GM12878 (cell line): Measurements from ENCODE around the gene NCKAP5. TPM values are rescaled to one million over a fixed set of nuclear protein-coding genes. Genes with fewer than 3 reads are reported as not detected.

ENCODE experiments used
- ATAC-seq: fragments of 200-7000 bp; cut with Tn5 transposase; 3 replicates; pipeline ENCODE4 v1.9.1; 2020; ENCODE audit warnings: mild to moderate bottlenecking, moderate library complexity
- BruUV-seq: library from RNA; stranded (reverse); fragments of 400-500 nt; replicated peaks from 2 replicates; lab custom pipeline; 2021; lab: Mats Ljungman, UMichigan
- CTCF ChIA-PET: fragments of 300-600 bp; sonication (Branson Sonifier 250); formaldehyde crosslinking; extraction: SDS; loops from one replicate; lab custom pipeline; 2021; ENCODE audit warnings: inconsistent platforms; lab: Yijun Ruan, JAX
- POLR2A ChIA-PET: fragments of 350-600 bp; formaldehyde crosslinking; extraction: SDS; loops from one replicate; lab custom pipeline; 2021; ENCODE audit warnings: inconsistent platforms; lab: Charles Lee
- RAD21 ChIA-PET: fragments of 300-600 bp; sonication (Branson Sonifier 250); formaldehyde crosslinking; loops from one replicate; lab custom pipeline; 2023; ENCODE audit warnings: antibody characterized with exemption; ENCODE audit not compliant: unreplicated experiment; lab: Charles Lee
- SMC1A ChIA-PET: fragments of 300-600 bp; sonication (Branson Sonifier 250); formaldehyde crosslinking; loops from one replicate; lab custom pipeline; 2023; ENCODE audit not compliant: unreplicated experiment, uncharacterized antibody; lab: Charles Lee
- DNase-seq: peaks from one replicate; pipeline ENCODE4 v3.0.0-alpha.2; 2011; ENCODE audit warnings: low read depth, low spot score
- FAIRE-seq: peaks from 3 replicates; lab custom pipeline; 2011; peaks lifted over from hg19 to GRCh38; lab: Jason Lieb, UNC
- H2AFZ ChIP-seq: 2 replicates; pipeline ENCODE4 v1.6.0; 2011; ENCODE audit warnings: low read depth, low read length, control low read depth; ENCODE audit not compliant: control insufficient read depth
- H3K27ac ChIP-seq: 2 replicates; pipeline ENCODE4 v1.5.1; 2011; ENCODE audit warnings: control low read depth; ENCODE audit not compliant: control insufficient read depth, insufficient read depth
- H3K27me3 ChIP-seq, 2 experiments: replicated peaks in 1 of 2; 2 replicates each; pipeline versions ENCODE4 v1.6.0 to v1.6.1; 2011; ENCODE audit warnings: low read length in 1 of 2; ENCODE audit not compliant: control insufficient read depth in 2 of 2, insufficient read depth in 2 of 2
- H3K36me3 ChIP-seq, 2 experiments: 2 replicates each; pipeline ENCODE4 v1.5.1; 2011; ENCODE audit warnings: low read length in 1 of 2; ENCODE audit not compliant: control insufficient read depth in 2 of 2, insufficient read depth in 2 of 2
- H3K4me1 ChIP-seq: 2 replicates; pipeline ENCODE4 v1.6.1; 2011; ENCODE audit warnings: mild to moderate bottlenecking, low read length, moderate library complexity, mixed read lengths; ENCODE audit not compliant: control insufficient read depth, insufficient read depth
- H3K4me2 ChIP-seq: 2 replicates; pipeline ENCODE4 v1.6.0; 2011; ENCODE audit warnings: control low read depth; ENCODE audit not compliant: control insufficient read depth, insufficient read depth
- H3K4me3 ChIP-seq: fragments of 200-600 bp; sonication (generic); 2 replicates; pipeline ENCODE4 v1.5.1; 2016
- H3K79me2 ChIP-seq: 2 replicates; pipeline ENCODE4 v1.6.0; 2011; ENCODE audit warnings: low read length; ENCODE audit not compliant: control insufficient read depth, insufficient read depth
- H3K9ac ChIP-seq: 2 replicates; pipeline ENCODE4 v1.8.0; 2011; ENCODE audit warnings: low read length, control low read depth, mixed read lengths; ENCODE audit not compliant: control insufficient read depth, insufficient read depth
- H3K9me3 ChIP-seq: replicated peaks from 3 replicates; pipeline ENCODE4 v1.5.1; 2011; ENCODE audit warnings: mild to moderate bottlenecking, low read length; ENCODE audit not compliant: control insufficient read depth, insufficient read depth
- H4K20me1 ChIP-seq: 2 replicates; pipeline ENCODE4 v1.6.0; 2011; ENCODE audit not compliant: control insufficient read depth, insufficient read depth
- ASH2L ChIP-seq: fragments of 300-600, 200-600 bp; sonication (generic); IDR thresholded peaks from 2 replicates; pipeline ENCODE4 v1.6.1; 2017; ENCODE audit warnings: low read depth, mild to moderate bottlenecking, borderline replicate concordance
- ATF7 ChIP-seq: fragments of 450-650 bp; IDR thresholded peaks from 2 replicates; pipeline ENCODE4 v1.6.1; 2016; ENCODE audit warnings: low read depth, mild to moderate bottlenecking
- CHD2 ChIP-seq: IDR thresholded peaks from 2 replicates; pipeline ENCODE4 v1.6.1; 2011; ENCODE audit warnings: low read depth, low read length, improper control_type of control experiment, borderline replicate concordance
- CREM ChIP-seq: IDR thresholded peaks from 2 replicates; pipeline ENCODE4 v1.6.1; 2014; ENCODE audit warnings: antibody characterized with exemption, low read depth
- IRF4 ChIP-seq: IDR thresholded peaks from 2 replicates; pipeline ENCODE4 v1.6.1; 2011; ENCODE audit warnings: low read depth, low read length
- KAT2A ChIP-seq: conservative IDR thresholded peaks from 2 replicates; pipeline ENCODE4 v1.6.1; 2011; ENCODE audit warnings: low read depth, low read length; ENCODE audit not compliant: control insufficient read depth
- KDM1A ChIP-seq: fragments of 200-600 bp; sonication (generic); IDR thresholded peaks from 2 replicates; pipeline ENCODE4 v1.6.1; 2016; ENCODE audit warnings: borderline replicate concordance
- MYB ChIP-seq: fragments of 150-350 bp; IDR thresholded peaks from 2 replicates; pipeline ENCODE4 v1.6.1; 2014; ENCODE audit warnings: mild to moderate bottlenecking, low read depth, low read length, borderline replicate concordance
- NFIC ChIP-seq: IDR thresholded peaks from 2 replicates; pipeline ENCODE4 v1.6.1; 2012; ENCODE audit warnings: low read depth, mild to moderate bottlenecking, inconsistent platforms, low read length, moderate library complexity
- NFYA ChIP-seq: IDR thresholded peaks from 2 replicates; pipeline ENCODE4 v1.6.1; 2011; ENCODE audit warnings: low read depth, mild to moderate bottlenecking, low read length, improper control_type of control experiment, borderline replicate concordance
- PML ChIP-seq: IDR thresholded peaks from 2 replicates; pipeline ENCODE4 v1.6.1; 2012; ENCODE audit warnings: low read length, inconsistent platforms
- RAD21 ChIP-seq: IDR thresholded peaks from 2 replicates; pipeline ENCODE4 v1.6.1; 2011; ENCODE audit warnings: mild to moderate bottlenecking, low read depth, low read length, moderate library complexity; ENCODE audit not compliant: insufficient read depth
- SMC3 ChIP-seq: IDR thresholded peaks from 2 replicates; pipeline ENCODE4 v1.6.1; 2011; ENCODE audit warnings: low read length, improper control_type of control experiment, borderline replicate concordance
- SREBF1 ChIP-seq: IDR thresholded peaks from 2 replicates; pipeline ENCODE4 v1.6.1; 2012; ENCODE audit warnings: mild to moderate bottlenecking, low read length
- TCF3 ChIP-seq: IDR thresholded peaks from 2 replicates; pipeline ENCODE4 v1.6.1; 2012; ENCODE audit warnings: low read depth, mild to moderate bottlenecking, low read length, borderline replicate concordance; ENCODE audit not compliant: insufficient read depth
- WGBS: methylation state at CpG from one replicate; pipeline ENCODE4 v1.1.6; 2016; ENCODE audit warnings: low lambda C conversion rate; ENCODE audit not compliant: insufficient replicate concordance, insufficient coverage; ENCODE audit errors: missing lambda C conversion rate; 5-methylcytosine and 5-hydroxymethylcytosine counted together
- in situ Hi-C: fragments of 300-500 bp; cut with MboI; formaldehyde crosslinking; loops from 9 replicates; pipeline ENCODE4 v1.14.3; 2018; ENCODE audit warnings: mixed read lengths
- intact Hi-C: fragments of 100-400 bp; cut with micrococcal nuclease; formaldehyde crosslinking; loops from one replicate; pipeline ENCODE4 v1.14.2; 2022; ENCODE audit not compliant: unreplicated experiment
- polyA plus RNA-seq, 11 experiments: library from polyadenylated mRNA; depleted of rRNA in 4 of 11; unstranded in 6 of 11; stranded (reverse) in 5 of 11; fragments of >200 nt; fragmentation: Nextera tagmentation in 4 of 11; fragmentation: Illumina TruSeq in 1 of 11; extraction: Ambion mirVana in 4 of 11; extraction: Trizol in 1 of 11; gene quantifications; 1 replicate in 1 of 11; 2 replicates in 10 of 11; pipeline versions ENCODE4 v1.2.1 to v1.2.3, GENCODE V29; 2011 to 2016; ENCODE audit warnings: inconsistent platforms in 2 of 11, missing spikeins in 2 of 11, low read depth in 1 of 11
- total RNA-seq, 4 experiments: library from RNA; depleted of rRNA in 3 of 4; stranded (reverse); fragments of >200 nt in 3 of 4; fragmentation: Illumina TruSeq in 1 of 4; extraction: Trizol in 1 of 4; gene quantifications; 2 replicates each; pipeline versions ENCODE4 v1.2.1 to v1.2.3, GENCODE V29; 2013 to 2021
- TF ChIP-seq, protein P1 (sequence below): fragments of 450-650 bp; IDR thresholded peaks from 2 replicates; pipeline ENCODE4 v1.6.1; 2016; ENCODE audit warnings: mild to moderate bottlenecking
- TF ChIP-seq, protein P2 (sequence below): fragments of 450-650 bp; IDR thresholded peaks from 2 replicates; pipeline ENCODE4 v1.6.1; 2017; ENCODE audit warnings: mild to moderate bottlenecking, low read depth, inconsistent platforms; ENCODE audit not compliant: poor library complexity, severe bottlenecking

NCKAP5 gene
- total and polyA plus RNA-seq, 10 of the 15 experiments (the other 5 are each of a cell fraction or from before 2014, with no cell fraction given): 0.06 to 0.44 (median 0.16) TPM

DNA sequence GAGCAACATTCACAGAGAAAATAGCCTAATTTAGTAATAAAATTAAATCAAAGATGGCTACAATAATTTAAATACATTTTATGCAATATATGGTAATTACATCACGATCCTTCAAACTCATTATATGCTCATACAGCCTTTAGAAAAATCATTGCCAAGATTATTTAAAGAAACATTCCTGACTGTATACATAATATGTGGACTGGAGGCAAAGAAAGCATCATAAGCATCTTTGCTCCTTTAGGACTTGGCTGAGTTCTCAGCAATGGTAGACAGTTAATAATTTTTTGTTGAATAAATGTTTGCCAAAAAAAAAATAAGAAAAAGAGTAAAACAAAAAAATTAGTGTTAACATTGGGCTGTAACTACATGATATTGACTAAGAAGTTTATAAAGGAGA is 26.9 kb downstream of the NCKAP5 start:
- in situ Hi-C loops (no loop called here), intact Hi-C loops (no loop called here)
- Histone ChIP-seq H3K79me2 (no peaks in the 10 kb centered on the region), H3K27me3 (no peaks in the 10 kb centered on the region), H3K9ac (no peak overlapping the region), H3K9me3 (no peaks in the 10 kb centered on the region), H3K4me1 (no peaks in the 10 kb centered on the region), H3K36me3 (no peaks in the 10 kb centered on the region), H4K20me1 (no peaks in the 10 kb centered on the region), H3K4me2 (no peak overlapping the region), H3K4me3 (no peak overlapping the region), H2AFZ (no peak overlapping the region), H3K27ac (no peak overlapping the region)
- no peak for DNase-seq
- 0% methylated on average over 1 of the region's 1 CpG for WGBS
- no peak for FAIRE-seq
- no TSS peak for BruUV-seq
- ChIA-PET RAD21 (no interaction called here), SMC1A (interaction anchor here (2.0 kb wide), 1 partner anchor 12 kb away, joined by 6 read pairs; no protein-coding TSS in a partner anchor), CTCF (interaction anchor here (1.2 kb wide), 1 partner anchor 22 kb away, joined by 3 read pairs; no protein-coding TSS in a partner anchor), POLR2A (no interaction called here)
- no peak for ATAC-seq
- TF ChIP-seq SMC3 (no peak), IRF4 (no peak), CHD2 (no peak), TCF3 (no peak), KAT2A (no peak), KDM1A (no peak), NFYA (no peak), RAD21 (no peak), PML (no peak), CREM (no peak), NFIC (no peak), ATF7 (no peak), MYB (no peak), SREBF1 (no peak), ASH2L (no peak)
- TF ChIP-seq, protein P1, sequence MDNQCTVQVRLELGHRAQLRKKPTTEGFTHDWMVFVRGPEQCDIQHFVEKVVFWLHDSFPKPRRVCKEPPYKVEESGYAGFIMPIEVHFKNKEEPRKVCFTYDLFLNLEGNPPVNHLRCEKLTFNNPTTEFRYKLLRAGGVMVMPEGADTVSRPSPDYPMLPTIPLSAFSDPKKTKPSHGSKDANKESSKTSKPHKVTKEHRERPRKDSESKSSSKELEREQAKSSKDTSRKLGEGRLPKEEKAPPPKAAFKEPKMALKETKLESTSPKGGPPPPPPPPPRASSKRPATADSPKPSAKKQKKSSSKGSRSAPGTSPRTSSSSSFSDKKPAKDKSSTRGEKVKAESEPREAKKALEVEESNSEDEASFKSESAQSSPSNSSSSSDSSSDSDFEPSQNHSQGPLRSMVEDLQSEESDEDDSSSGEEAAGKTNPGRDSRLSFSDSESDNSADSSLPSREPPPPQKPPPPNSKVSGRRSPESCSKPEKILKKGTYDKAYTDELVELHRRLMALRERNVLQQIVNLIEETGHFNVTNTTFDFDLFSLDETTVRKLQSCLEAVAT: no peak
- TF ChIP-seq, protein P2, sequence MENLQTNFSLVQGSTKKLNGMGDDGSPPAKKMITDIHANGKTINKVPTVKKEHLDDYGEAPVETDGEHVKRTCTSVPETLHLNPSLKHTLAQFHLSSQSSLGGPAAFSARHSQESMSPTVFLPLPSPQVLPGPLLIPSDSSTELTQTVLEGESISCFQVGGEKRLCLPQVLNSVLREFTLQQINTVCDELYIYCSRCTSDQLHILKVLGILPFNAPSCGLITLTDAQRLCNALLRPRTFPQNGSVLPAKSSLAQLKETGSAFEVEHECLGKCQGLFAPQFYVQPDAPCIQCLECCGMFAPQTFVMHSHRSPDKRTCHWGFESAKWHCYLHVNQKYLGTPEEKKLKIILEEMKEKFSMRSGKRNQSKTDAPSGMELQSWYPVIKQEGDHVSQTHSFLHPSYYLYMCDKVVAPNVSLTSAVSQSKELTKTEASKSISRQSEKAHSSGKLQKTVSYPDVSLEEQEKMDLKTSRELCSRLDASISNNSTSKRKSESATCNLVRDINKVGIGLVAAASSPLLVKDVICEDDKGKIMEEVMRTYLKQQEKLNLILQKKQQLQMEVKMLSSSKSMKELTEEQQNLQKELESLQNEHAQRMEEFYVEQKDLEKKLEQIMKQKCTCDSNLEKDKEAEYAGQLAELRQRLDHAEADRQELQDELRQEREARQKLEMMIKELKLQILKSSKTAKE: no peak
